NB4 (cell line): Measurements from ENCODE around the gene HCK.
A peak's percentile ranks its signal among the peaks of the same experiment; 100 is the strongest.

ENCODE experiments used
- DNase-seq: peaks from one replicate; pipeline ENCODE4 v3.0.0; 2010; ENCODE audit warnings: low read depth
- H3K4me3 ChIP-seq: one replicate; pipeline ENCODE4 v1.5.1; 2011; ENCODE audit warnings: mild to moderate bottlenecking, low read depth, low read length, moderate library complexity
- MYC ChIP-seq: IDR thresholded peaks from 2 replicates; pipeline ENCODE4 v1.6.1; 2011; ENCODE audit warnings: low read depth, low read length
- POLR2A ChIP-seq: IDR thresholded peaks from 2 replicates; pipeline ENCODE4 v1.6.1; 2011; ENCODE audit warnings: mild to moderate bottlenecking; ENCODE audit not compliant: insufficient read length; ENCODE audit errors: extremely low read depth
- TF ChIP-seq, protein P1 (sequence below): IDR thresholded peaks from one replicate; pipeline ENCODE4 v1.5.1; 2012; ENCODE audit warnings: low read depth, low read length
- TF ChIP-seq, protein P2 (sequence below): IDR thresholded peaks from 2 replicates; pipeline ENCODE4 v1.6.1; 2011; ENCODE audit warnings: low read depth, low read length

Gene HCK

DNA sequence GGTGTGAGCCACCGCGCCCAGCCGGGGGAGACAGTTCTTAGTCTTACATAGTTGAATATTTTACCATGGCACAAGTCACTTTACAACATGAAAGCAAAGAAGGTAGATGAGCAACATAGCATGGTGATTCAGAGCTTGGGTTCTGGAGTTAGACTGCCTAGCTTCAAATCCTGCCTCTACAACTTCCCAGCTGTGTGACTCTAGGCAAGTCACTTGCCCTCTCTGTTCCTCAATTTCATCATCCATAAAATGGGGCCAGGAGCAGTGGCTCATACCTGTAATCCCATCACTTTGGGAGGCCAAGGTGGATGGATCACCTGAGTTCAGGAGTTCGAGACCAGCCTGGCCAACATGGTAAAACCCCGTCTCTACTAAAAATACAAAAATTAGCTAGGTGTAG is 26.3 kb downstream of the HCK start:
- H3K4me3 ChIP-seq: no peak overlapping the region
- no peak for TF ChIP-seq MYC
- TF ChIP-seq POLR2A: no peak
- TF ChIP-seq, protein P1, sequence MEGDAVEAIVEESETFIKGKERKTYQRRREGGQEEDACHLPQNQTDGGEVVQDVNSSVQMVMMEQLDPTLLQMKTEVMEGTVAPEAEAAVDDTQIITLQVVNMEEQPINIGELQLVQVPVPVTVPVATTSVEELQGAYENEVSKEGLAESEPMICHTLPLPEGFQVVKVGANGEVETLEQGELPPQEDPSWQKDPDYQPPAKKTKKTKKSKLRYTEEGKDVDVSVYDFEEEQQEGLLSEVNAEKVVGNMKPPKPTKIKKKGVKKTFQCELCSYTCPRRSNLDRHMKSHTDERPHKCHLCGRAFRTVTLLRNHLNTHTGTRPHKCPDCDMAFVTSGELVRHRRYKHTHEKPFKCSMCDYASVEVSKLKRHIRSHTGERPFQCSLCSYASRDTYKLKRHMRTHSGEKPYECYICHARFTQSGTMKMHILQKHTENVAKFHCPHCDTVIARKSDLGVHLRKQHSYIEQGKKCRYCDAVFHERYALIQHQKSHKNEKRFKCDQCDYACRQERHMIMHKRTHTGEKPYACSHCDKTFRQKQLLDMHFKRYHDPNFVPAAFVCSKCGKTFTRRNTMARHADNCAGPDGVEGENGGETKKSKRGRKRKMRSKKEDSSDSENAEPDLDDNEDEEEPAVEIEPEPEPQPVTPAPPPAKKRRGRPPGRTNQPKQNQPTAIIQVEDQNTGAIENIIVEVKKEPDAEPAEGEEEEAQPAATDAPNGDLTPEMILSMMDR: no peak
- TF ChIP-seq, protein P2, sequence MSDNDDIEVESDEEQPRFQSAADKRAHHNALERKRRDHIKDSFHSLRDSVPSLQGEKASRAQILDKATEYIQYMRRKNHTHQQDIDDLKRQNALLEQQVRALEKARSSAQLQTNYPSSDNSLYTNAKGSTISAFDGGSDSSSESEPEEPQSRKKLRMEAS: no peak

DNA sequence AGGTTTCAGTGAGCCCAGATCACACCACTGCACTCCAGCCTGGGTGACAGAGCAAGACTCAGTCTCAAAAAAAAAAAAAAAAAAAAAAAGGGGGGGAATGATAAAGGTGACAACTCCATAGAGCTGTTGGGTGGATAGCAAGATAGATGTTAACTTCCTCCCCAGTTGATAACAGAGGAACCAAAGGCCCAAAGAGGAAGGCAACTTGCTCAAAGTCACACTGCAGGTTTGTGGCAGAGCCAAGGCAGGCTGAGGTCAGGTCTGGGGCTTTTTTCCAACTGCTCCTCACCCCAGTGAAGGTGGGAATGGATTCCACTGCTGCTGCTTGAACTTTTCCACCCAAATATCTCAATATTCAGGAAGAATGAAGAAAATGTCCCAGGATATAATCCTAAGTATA is 26.7 kb downstream of the HCK start:
- H3K4me3 ChIP-seq: no peak overlapping the region
- peak; percentile 65 for DNase-seq
- no peak for TF ChIP-seq POLR2A
- TF ChIP-seq, protein P1: no peak
- no peak for TF ChIP-seq MYC
- TF ChIP-seq, protein P2: no peak

More for the DNA sequence above, 26.3 kb downstream of the HCK start:
- no peak for DNase-seq

DNA sequence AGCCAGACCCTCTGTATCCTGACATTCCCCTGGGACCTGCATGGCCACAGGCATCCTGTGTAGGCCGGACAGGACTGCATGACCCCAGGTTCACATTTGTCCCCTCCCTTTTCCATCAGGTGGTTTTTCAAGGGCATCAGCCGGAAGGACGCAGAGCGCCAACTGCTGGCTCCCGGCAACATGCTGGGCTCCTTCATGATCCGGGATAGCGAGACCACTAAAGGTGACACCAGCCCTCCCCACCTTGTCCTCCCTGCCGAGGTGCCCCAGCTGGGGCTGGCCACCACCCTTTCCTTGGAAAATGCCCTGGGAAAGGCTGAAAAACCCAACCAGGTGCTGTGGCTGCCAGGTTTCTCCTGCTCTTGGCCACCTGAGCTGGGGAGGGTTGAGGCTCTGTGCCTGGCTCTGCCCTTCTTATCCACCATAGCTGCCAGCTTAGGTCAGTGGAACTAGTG is 27.6 kb downstream of the HCK start:
- no peak overlapping the region for H3K4me3 ChIP-seq
- TF ChIP-seq, protein P1: peak; percentile 6
- TF ChIP-seq, protein P2: no peak
- no peak for DNase-seq

DNA sequence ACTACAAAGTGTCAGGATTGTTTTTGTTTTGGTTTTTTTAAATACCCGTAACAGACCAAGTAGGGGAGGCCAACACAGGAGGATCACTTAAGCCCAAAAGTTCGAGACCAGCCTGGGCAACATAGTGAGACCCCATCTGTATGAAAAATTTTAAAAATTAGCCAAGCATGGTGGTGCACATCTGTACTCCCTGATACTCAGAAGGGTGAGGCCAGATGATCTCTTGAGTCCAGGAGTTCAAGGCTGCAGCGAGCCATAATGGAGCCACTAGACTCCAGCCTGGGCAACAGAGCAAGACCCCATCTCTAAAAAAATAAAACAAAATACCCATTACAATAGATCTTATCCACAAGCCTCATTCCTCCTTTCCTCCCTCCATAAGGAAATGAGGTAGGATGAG is 28.7 kb downstream of the HCK start:
- no peak for DNase-seq
- H3K4me3 ChIP-seq: no peak overlapping the region
- TF ChIP-seq MYC: no peak
- no peak for TF ChIP-seq POLR2A
- TF ChIP-seq, protein P2: no peak
- TF ChIP-seq, protein P1: no peak

DNA sequence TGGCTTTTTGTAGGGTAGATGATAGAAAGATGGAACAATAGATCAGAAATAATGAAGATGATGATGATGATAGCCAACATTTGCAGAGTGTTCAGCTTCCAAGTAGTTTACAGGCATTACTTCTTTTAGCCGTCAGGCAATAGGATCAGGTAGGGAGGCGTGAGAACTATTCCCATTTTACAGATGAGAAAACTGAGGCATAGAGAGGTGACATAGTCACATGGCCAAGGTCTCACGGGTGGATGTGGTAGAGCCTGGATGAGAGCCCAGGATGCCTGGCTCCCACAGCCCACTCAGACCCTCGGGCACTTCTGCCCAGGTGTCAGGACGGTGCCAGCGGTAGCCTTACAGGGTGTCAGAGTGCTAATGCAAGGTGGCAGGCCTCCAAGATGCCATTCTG is 31.4 kb downstream of the HCK start:
- TF ChIP-seq, protein P1: no peak
- no peak for DNase-seq
- no peak overlapping the region for H3K4me3 ChIP-seq

DNA sequence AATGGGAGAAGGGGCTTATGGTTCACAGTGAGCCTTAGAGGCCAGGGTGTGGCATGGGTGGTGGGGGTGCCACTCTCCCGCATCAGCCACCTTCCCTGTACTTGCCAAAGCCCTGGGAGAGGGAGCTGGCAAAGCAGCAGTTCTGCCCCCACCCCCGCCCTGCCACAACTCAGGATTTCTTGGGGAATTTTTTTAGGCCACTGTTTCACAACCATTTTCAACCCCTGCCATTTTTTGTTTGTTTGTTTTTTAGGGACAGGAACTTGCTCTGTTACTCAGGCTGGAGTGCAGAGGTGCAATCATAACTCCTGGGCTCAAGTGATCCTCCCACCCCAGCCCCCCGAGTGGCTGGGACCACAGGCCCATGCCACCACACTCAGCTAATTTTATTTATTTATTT is 35.0 kb downstream of the HCK start:
- H3K4me3 ChIP-seq: no peak overlapping the region
- no peak for TF ChIP-seq POLR2A
- TF ChIP-seq, protein P2: no peak
- TF ChIP-seq MYC: no peak
- TF ChIP-seq, protein P1: no peak
- DNase-seq: no peak
